K562 (cell line): ENCODE results near the gene RPL35. TPM values are rescaled to one million over a fixed set of nuclear protein-coding genes. Genes with fewer than 3 reads are reported as not detected.
"Not testable (repeated sequence)": the region's sequence is repeated elsewhere in the genome, so short reads cannot be mapped to it uniquely, and the experiment has no call there.

Experiments
- ATAC-seq: fragments of 200-7000 bp; cut with Tn5 transposase; 3 replicates; pipeline ENCODE4 v1.9.1; 2020; ENCODE audit warnings: moderate library complexity
- BruUV-seq: library from RNA; stranded (reverse); fragments of 400-500 nt; replicated peaks from 2 replicates; lab custom pipeline; 2021; lab: Mats Ljungman, UMichigan
- CTCF ChIA-PET: fragments of 300-600 bp; formaldehyde crosslinking; extraction: SDS; loops from one replicate; lab custom pipeline; 2021; ENCODE audit warnings: low intra/inter-chr PET ratio; lab: Yijun Ruan, JAX
- POLR2A ChIA-PET: fragments of 300-600, 350-650 bp; sonication (Branson Sonifier 250); formaldehyde crosslinking; extraction: SDS; loops from one replicate; lab custom pipeline; 2021; ENCODE audit warnings: antibody characterized with exemption, inconsistent platforms; lab: Yijun Ruan, JAX
- DNase-seq, 4 experiments: peaks; one replicate each; pipeline versions ENCODE4 v3.0.0 to v3.0.0-alpha.2; 2011 to 2018; ENCODE audit warnings: low spot score in 3 of 4, mixed read lengths in 3 of 4; ENCODE audit errors: extremely low read depth in 1 of 4
- FAIRE-seq: peaks from 2 replicates; lab custom pipeline; 2011; peaks lifted over from hg19 to GRCh38; lab: Jason Lieb, UNC
- H2AFZ ChIP-seq: 2 replicates; pipeline ENCODE4 v1.6.0; 2011; ENCODE audit warnings: low read depth, low read length, control low read depth, inconsistent platforms
- H3K27ac ChIP-seq: fragments of 200-600 bp; 3 replicates; pipeline ENCODE4 v1.8.0; 2011; ENCODE audit warnings: low read depth, mild to moderate bottlenecking, control low read depth, inconsistent platforms, low read length, moderate library complexity, mixed read lengths; ENCODE audit errors: extremely low read depth
- H3K27me3 ChIP-seq, 2 experiments: fragments of 300-600 bp in 1 of 2; 2 replicates in 1 of 2; 3 replicates in 1 of 2; pipeline versions ENCODE4 v1.6.0 to v1.8.0; 2011; ENCODE audit warnings: inconsistent platforms in 2 of 2, low read length in 2 of 2, mild to moderate bottlenecking in 1 of 2, mixed read lengths in 1 of 2, moderate library complexity in 1 of 2; ENCODE audit not compliant: control insufficient read depth in 2 of 2, insufficient read depth in 2 of 2
- H3K36me3 ChIP-seq: fragments of 300-600 bp; 3 replicates; pipeline ENCODE4 v1.8.0; 2011; ENCODE audit warnings: mild to moderate bottlenecking, low read length, inconsistent platforms; ENCODE audit not compliant: control insufficient read depth, insufficient read depth
- H3K4me1 ChIP-seq, 2 experiments: fragments of 200-600 bp in 1 of 2; replicated peaks in 1 of 2; 2 replicates in 1 of 2; 3 replicates in 1 of 2; pipeline versions ENCODE4 v1.5.1 to v1.8.0; 2011; ENCODE audit warnings: inconsistent platforms in 2 of 2, low read length in 2 of 2, mild to moderate bottlenecking in 1 of 2, mixed read lengths in 1 of 2, moderate library complexity in 1 of 2; ENCODE audit not compliant: control insufficient read depth in 2 of 2, insufficient read depth in 2 of 2
- H3K4me2 ChIP-seq: 2 replicates; pipeline ENCODE4 v1.6.1; 2011; ENCODE audit warnings: low read length, control low read depth, inconsistent platforms, mixed read lengths; ENCODE audit not compliant: insufficient read depth
- H3K4me3 ChIP-seq: fragments of 200-600 bp; sonication (generic), shearing (Covaris generic); 2 replicates; pipeline ENCODE4 v1.5.1; 2016; ENCODE audit warnings: control low read depth, inconsistent platforms
- H3K79me2 ChIP-seq: fragments of 200-600 bp; 3 replicates; pipeline ENCODE4 v1.8.0; 2011; ENCODE audit warnings: low read length, inconsistent platforms; ENCODE audit not compliant: control insufficient read depth, insufficient read depth
- H3K9ac ChIP-seq, 2 experiments: 2 replicates each; pipeline versions ENCODE4 v1.6.0 to v1.6.1; 2011; ENCODE audit warnings: low read depth in 2 of 2, low read length in 2 of 2, control low read depth in 1 of 2, inconsistent platforms in 1 of 2, mild to moderate bottlenecking in 1 of 2, mixed read lengths in 1 of 2; ENCODE audit not compliant: insufficient read depth in 1 of 2
- H3K9me1 ChIP-seq: one replicate; pipeline ENCODE4 v1.6.0; 2011; ENCODE audit warnings: inconsistent platforms, mild to moderate bottlenecking, low read length, moderate library complexity; ENCODE audit not compliant: control insufficient read depth, insufficient read depth
- H3K9me3 ChIP-seq: replicated peaks from 2 replicates; pipeline ENCODE4 v1.5.1; 2011; ENCODE audit warnings: low read depth, low read length, inconsistent platforms; ENCODE audit not compliant: control insufficient read depth, insufficient read depth
- H4K20me1 ChIP-seq: replicated peaks from 2 replicates; pipeline ENCODE4 v1.6.1; 2011; ENCODE audit warnings: low read length, inconsistent platforms, mixed read lengths; ENCODE audit not compliant: control insufficient read depth, insufficient read depth
- CEBPB ChIP-seq: fragments of 450-650 bp; IDR thresholded peaks from 2 replicates; pipeline ENCODE4 v1.6.1; 2016; ENCODE audit warnings: missing genetic modification characterization, missing compliant biosample characterization
- PPARD ChIP-seq: fragments of 250-450 bp; sonication (Bioruptor Pico); IDR thresholded peaks from 2 replicates; pipeline ENCODE4 v1.8.0; 2022; ENCODE audit warnings: inconsistent platforms, mild to moderate bottlenecking, moderate library complexity
- WGBS: fragments of 100-300 bp; shearing (Covaris generic); methylation state at CpG from one replicate; pipeline ENCODE4 v1.1.6; 2016; ENCODE audit warnings: low coverage, mixed read lengths; ENCODE audit not compliant: insufficient coverage; ENCODE audit errors: missing lambda C conversion rate; 5-methylcytosine and 5-hydroxymethylcytosine counted together
- in situ Hi-C: fragments of 300-500 bp; cut with MboI; formaldehyde crosslinking; loops from 4 replicates; pipeline ENCODE4 v1.15.0; 2018; ENCODE audit warnings: inconsistent platforms, mixed read lengths
- intact Hi-C: fragments of 100-400 bp; cut with micrococcal nuclease; formaldehyde crosslinking; loops from 2 replicates; pipeline ENCODE4 v1.14.2; 2022
- polyA plus RNA-seq, 8 experiments: library from polyadenylated mRNA; depleted of rRNA in 4 of 8; stranded (reverse) in 5 of 8; unstranded in 3 of 8; fragments of >200 nt; fragmentation: Nextera tagmentation in 2 of 8; fragmentation: Illumina TruSeq in 1 of 8; extraction: Ambion mirVana in 2 of 8; extraction: Trizol in 1 of 8; gene quantifications; 2 replicates each; pipeline versions ENCODE4 v1.2.1 to v1.2.3, GENCODE V29; 2011 to 2014; ENCODE audit warnings: inconsistent platforms in 1 of 8, missing spikeins in 1 of 8
- total RNA-seq, 7 experiments: library from RNA; depleted of rRNA in 6 of 7; stranded (reverse); fragments of >200 nt in 6 of 7; fragmentation: Illumina TruSeq in 2 of 7; extraction: Trizol in 2 of 7; gene quantifications; 2 replicates each; pipeline versions ENCODE4 v1.2.1 to v1.2.3, GENCODE V29; 2011 to 2021; ENCODE audit warnings: low replicate concordance in 1 of 7

RPL35 gene
- total and polyA plus RNA-seq, 9 of the 15 experiments (the other 6 are each of a cell fraction or from before 2014, with no cell fraction given), result 1,755 to 5,101 (median 3,405) TPM

DNA sequence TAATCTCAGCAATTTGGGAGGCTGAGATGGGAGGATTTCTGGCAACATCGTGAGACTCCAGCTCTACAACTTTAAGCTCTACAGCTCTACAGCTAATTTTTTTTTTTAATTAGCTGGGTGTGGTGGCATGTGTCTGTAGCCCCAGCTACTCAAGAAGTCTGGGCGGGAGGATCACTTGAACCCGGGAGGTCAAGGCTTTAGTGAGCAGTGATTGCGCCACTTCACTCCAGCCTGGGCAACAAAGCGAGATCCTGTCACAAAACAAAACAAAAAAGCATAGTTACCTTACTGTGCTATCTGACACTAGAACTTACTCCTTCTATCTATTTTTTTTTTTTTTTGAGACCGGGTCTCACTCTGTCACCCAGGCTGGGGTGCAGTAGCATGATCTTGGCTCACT is 14.8 kb downstream of the RPL35 start:
- Histone ChIP-seq H2AFZ (no peak overlapping the region), H3K36me3 (no peaks in the 10 kb centered on the region), H3K4me3 (no peak overlapping the region), H3K9ac (no peak overlapping the region), H3K9me1 (no peaks in the 10 kb centered on the region), H3K4me2 (no peak overlapping the region), H3K27me3 (no peaks in the 10 kb centered on the region), H3K4me1 (peaks cover 0 to 4% of the 10 kb centered on the region in 2 experiments; a peak in 2 of 5 replicates), H3K79me2 (no peaks in the 10 kb centered on the region), H3K27ac (no peak overlapping the region), H4K20me1 (no peaks in the 10 kb centered on the region), H3K9me3 (no peaks in the 10 kb centered on the region)
- ATAC-seq (no peak), DNase-seq (no peak), FAIRE-seq (no peak)
- intact Hi-C loops, result no loop called here
- CTCF ChIA-PET, result interaction anchor here (1.2 kb wide), 1 partner anchor 73 kb away, joined by 3 read pairs; no protein-coding TSS in a partner anchor
- POLR2A ChIA-PET, result interaction anchor here (0.9 to 3.6 kb wide), 3 partner anchors 9 to 51 kb away, joined by 3 to 13 read pairs (median 6); no protein-coding TSS in a partner anchor
- no TSS peak for BruUV-seq
- TF ChIP-seq PPARD (CRISPR knock-in tag), result no peak
- TF ChIP-seq CEBPB (tag), result peak; percentile 27; the same call in 1 of the 2 replicates
- in situ Hi-C loops, result loop anchor here (10.0 kb wide), 1 partner anchor 52 kb away; no protein-coding TSS in a partner anchor
- WGBS, result 51% methylated on average over 6 of the region's 6 CpGs

DNA sequence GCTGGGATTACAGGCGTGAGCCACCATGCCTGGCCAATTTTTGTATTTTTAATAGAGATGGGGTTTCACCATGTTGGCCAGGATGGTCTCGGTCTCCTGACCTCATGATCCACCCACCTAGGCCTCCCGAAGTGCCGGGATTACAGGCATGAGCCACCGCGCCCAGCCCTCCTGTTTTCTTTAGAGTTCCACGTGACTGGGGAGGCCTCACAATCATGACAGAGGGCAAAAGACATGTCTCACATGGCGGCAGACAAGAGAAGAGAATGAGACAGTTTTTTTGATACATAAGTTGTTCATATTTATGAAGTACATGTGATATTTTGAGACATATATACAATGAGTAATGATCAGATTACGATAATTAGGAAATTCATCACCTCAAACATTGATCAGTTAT is 15.3 kb downstream of the RPL35 start:
- ATAC-seq, H3K9me3 ChIP-seq, H3K4me1 ChIP-seq, H3K36me3 ChIP-seq, H3K9me1 ChIP-seq, DNase-seq, H3K79me2 ChIP-seq, FAIRE-seq, BruUV-seq, intact Hi-C loops, H3K27ac ChIP-seq, H3K9ac ChIP-seq, H3K4me3 ChIP-seq, H3K4me2 ChIP-seq, H2AFZ ChIP-seq, H4K20me1 ChIP-seq, H3K27me3 ChIP-seq: not testable (repeated sequence)
- POLR2A ChIA-PET, result interaction anchor here (0.9 to 3.6 kb wide), 4 partner anchors 10 to 51 kb away, joined by 3 to 13 read pairs (median 6); no protein-coding TSS in a partner anchor
- 59% methylated on average over 8 of the region's 9 CpGs for WGBS
- CTCF ChIA-PET, result interaction anchor here (1.2 kb wide), 1 partner anchor 72 kb away, joined by 3 read pairs; no protein-coding TSS in a partner anchor
- in situ Hi-C loops, result loop anchor here (10.0 kb wide), 1 partner anchor 52 kb away; no protein-coding TSS in a partner anchor
